ENCODE data around the gene SHH.

The SHH gene

GRCh38 chr7:155808549-155809331 is 3.5 kb downstream of the SHH start:
- in situ Hi-C loops (cut with MboI; ENCODE audit: low sequenced_read_pairs): loop anchor here (25.0 kb wide), 2 partner anchors 1004 to 1454 kb away; no protein-coding TSS in a partner anchor

- in situ Hi-C loops (cut with MboI; ENCODE audit: low sequenced_read_pairs): loop anchor here (25.0 kb wide), 2 partner anchors 1004 to 1454 kb away; no protein-coding TSS in a partner anchor
Observed at GRCh38 chr7:155807789-155808548, 4.3 kb downstream of the SHH start.

GRCh38 chr7:155807065-155807671 is 5.1 kb downstream of the SHH start:
- in situ Hi-C loops (cut with MboI; ENCODE audit: low sequenced_read_pairs): loop anchor here (25.0 kb wide), 2 partner anchors 1005 to 1455 kb away; no protein-coding TSS in a partner anchor

GRCh38 chr7:155806096-155806871 is 6.0 kb downstream of the SHH start:
- in situ Hi-C loops (cut with MboI; ENCODE audit: low sequenced_read_pairs): loop anchor here (25.0 kb wide), 2 partner anchors 1006 to 1456 kb away; no protein-coding TSS in a partner anchor

DNA sequence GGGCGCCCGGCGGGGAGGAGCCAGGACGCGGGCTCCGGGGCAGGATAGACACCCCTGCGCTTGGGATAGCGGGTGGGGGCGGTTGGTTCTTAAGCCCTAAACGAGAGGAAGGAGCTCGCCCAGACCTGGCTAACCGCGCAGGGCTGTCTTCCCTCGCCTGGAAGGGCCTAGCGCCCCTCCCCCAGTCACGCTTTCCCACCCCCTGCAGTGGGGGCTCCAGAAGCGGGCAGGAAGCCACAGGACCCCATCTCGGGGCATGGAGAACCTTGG is 6.5 kb downstream of the SHH start:
- in situ Hi-C loops (cut with MboI; ENCODE audit: low sequenced_read_pairs): loop anchor here (25.0 kb wide), 2 partner anchors 1007 to 1457 kb away; no protein-coding TSS in a partner anchor

- in situ Hi-C loops (cut with MboI; ENCODE audit: low sequenced_read_pairs): loop anchor here (25.0 kb wide), 2 partner anchors 1007 to 1457 kb away; no protein-coding TSS in a partner anchor
Observed at GRCh38 chr7:155804897-155805825, 7.1 kb downstream of the SHH start.

- in situ Hi-C loops (cut with MboI; ENCODE audit: low sequenced_read_pairs): loop anchor here (25.0 kb wide), 2 partner anchors 1008 to 1458 kb away; no protein-coding TSS in a partner anchor
Observed at GRCh38 chr7:155804431-155804831, 7.8 kb downstream of the SHH start.

DNA sequence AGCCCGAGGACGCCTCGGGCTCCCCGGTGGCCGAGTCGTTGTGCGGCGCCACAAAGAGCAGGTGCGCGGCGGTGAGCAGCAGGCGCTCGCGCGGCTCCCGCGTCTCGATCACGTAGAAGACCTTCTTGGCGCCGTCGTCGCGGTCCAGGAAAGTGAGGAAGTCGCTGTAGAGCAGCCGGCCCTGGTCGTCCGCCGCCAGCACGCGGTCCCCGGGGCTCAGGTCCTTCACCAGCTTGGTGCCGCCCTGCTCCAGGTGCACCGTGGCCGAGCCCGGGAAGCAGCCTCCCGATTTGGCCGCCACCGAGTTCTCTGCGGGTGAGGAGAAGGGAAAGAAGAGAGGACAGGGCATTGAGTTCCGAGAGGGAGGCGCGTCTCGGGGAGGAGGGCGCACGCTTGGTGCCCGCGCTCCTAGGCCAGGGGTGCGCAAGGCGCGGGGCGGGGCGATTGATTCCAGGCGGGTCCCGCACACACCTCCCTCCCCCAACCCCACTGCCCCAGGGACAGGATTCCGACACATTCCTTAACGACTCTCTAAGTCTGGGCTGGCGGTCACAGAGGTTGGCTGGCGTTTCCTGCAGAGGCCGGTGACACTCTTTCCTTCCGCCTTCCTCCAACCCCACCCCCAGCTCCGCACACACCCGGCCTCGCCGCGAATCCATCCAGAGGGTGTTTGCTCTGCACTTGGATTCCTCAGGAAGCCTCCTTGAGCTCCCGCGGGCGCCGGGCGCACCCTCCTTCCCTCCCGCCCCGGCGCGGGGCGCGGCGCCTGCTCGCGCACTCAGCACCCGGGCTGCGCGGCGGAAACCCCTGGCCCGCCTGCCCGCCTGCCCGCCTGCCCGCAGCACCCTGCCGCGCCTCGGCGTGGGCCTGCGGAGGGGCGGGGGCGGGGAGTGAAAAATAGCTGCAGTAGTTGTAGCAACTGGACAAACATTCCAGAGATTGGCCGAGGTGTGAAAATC is 8.6 kb downstream of the SHH start:
- in situ Hi-C loops (cut with MboI; ENCODE audit: low sequenced_read_pairs): loop anchor here (25.0 kb wide), 2 partner anchors 1009 to 1459 kb away; no protein-coding TSS in a partner anchor

GRCh38 chr7:155802906-155803417 is 9.3 kb downstream of the SHH start:
- in situ Hi-C loops (cut with MboI; ENCODE audit: low sequenced_read_pairs): loop anchor here (25.0 kb wide), 2 partner anchors 1009 to 1459 kb away; no protein-coding TSS in a partner anchor

DNA sequence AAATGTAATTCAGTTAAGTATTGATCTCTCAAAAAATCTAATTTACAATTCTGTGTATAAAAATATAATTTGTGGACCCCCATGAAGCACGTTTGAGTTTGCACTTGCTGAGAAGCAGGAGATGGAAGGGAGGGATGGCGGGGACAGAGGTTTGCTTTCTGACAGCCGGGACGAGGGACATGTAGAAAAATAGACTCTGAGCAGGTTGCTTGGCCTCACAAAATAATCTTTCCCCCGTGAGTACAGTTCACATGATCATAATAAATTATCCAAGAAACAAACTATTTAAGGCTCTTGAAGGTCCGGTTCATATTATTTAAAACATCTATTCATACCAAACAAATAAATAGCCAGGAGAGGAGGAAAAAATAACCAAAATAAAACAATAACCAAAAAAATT is 10.0 kb downstream of the SHH start:
- in situ Hi-C loops (cut with MboI; ENCODE audit: low sequenced_read_pairs): loop anchor here (25.0 kb wide), 2 partner anchors 1010 to 1460 kb away; no protein-coding TSS in a partner anchor

GRCh38 chr7:155800741-155801267 is 11.5 kb downstream of the SHH start:
- in situ Hi-C loops (cut with MboI; ENCODE audit: low sequenced_read_pairs): loop anchor here (25.0 kb wide), 2 partner anchors 1011 to 1461 kb away; no protein-coding TSS in a partner anchor

DNA sequence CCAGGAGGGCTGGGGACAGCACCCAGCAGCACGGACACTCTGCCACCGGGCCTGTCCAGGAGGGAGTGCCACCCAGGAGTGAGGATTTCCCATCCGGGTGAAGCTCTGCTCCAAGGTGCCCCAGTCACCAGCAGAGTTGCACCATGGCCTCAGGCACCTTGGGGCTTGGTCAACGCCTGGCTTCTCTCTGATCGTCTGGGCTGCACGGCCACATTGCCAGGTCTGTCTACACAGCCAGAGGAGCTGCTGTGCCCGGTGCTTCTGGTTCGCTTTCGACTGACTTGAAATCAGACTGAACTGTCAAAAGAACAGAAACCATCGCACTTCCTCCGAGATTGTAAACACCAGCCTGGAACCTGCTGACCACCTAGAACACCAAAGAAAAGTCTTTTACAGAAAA is 12.0 kb downstream of the SHH start:
- in situ Hi-C loops (cut with MboI; ENCODE audit: low sequenced_read_pairs): loop anchor here (25.0 kb wide), 2 partner anchors 1012 to 1462 kb away; no protein-coding TSS in a partner anchor

GRCh38 chr7:155799514-155799913 is 12.7 kb downstream of the SHH start:
- in situ Hi-C loops (cut with MboI; ENCODE audit: low sequenced_read_pairs): no loop called here

GRCh38 chr7:155798673-155799439 is 13.4 kb downstream of the SHH start:
- in situ Hi-C loops (cut with MboI; ENCODE audit: low sequenced_read_pairs): no loop called here

DNA sequence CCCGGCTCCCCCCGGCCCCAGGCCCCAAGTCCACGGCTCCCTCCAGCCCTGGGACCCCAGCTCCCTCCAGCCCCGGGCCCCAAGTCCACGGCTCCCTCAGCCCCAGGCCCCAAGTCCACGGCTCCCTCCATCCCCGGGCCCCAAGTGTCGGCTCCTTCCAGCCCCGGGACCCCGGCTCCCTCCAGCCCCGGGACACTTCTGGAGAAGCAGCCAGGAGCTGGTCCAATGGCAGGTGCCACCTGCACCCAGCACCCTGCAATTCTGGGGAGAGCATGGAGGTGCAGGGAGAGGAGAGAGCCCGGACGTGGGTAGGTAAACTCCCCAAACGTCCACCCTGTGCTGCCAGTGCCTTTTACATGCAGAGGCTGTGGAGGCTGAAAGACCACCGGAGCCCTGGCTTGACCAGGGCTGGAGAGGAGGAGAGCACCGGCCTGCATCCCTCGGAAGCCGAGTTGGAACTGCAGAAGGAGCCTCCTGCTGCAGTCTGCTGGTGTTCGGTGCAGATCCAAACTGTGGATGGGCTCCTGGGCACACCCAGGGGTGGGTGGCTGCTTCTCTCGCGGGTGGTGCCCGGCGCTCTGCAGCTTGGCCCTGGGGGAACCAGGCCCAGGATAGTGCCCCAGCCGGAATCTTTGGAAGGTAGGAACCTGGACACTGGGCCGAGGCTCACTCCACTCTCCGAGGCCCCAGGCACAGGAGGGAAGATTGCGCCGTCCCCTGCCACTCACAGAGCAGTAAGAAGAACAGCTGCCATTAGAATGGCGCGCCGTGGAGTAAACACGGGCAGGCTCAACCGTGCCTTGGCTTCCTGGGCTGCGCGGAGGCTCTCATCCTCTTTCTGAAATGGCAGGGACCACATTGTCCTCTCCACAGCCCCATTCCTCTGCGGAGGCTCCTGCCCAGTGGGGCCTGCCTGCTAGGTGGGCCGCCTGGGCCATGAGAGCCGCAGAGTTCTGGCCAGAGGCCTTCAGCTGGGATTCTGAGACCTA is 14.7 kb downstream of the SHH start:
- in situ Hi-C loops (cut with MboI; ENCODE audit: low sequenced_read_pairs): no loop called here
